ENCODE data around the gene CXCL12.

The CXCL12 gene

DNA sequence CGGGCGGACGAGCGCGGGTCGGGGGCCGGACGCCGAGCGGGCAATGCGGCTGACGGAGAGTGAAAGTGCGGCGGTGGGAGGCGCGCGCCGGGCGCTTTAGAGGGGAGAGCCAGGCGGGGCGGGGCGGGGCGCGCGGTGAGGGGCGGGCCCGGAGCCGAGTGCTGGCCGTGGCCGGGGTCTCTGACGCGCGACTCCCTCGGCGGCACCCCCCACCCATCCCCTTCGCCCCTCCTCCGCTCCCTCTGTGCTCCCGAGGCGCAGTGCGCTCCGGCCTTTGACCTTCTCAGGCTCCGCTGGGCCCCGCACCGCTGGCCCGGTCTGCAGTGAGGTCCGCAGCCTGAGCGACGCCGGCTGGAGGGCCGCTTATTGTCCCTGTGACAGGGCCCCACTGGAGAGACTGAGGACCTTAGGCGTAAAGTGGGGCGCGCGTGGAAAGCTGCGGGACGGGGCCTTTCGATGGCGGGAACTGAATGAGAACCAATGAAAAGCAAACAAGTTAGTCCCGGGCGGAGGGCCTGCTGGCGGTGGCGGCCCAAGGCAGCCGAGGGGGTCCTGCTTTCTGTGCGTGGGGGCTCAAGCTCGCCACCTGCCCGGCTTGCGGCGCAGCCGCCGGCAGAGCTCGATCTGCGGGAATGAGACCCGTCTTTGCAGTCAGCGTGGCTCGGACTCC, at the start of gene CXCL12:
CXCL12 (minus strand) TSS at position 72 of the 670 bp plus-strand sequence. CDS start 92 bp downstream, outside the sequence.
- DNase-seq (ENCODE audit: low read depth) = no peak

DNA sequence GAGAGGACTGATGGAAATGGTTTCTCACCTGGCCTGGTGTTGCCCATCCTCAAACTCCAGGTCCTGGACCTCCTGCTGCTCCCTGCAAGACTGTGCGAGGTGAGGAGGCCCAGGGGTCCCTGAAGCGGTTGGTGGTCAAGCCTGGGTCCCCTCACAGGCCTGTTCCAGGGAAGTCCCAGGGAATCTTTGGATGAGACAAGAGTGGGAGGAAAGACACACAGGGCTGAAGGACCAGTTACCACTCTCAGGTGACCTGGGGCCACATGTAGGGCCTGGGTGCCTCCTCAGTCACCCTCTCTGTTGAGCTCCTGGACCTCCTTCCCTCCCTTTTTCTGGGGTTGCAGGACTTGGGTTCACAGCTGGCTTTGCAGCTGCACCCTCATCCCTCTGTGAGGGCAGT, 42.6 kb upstream of the CXCL12 start:
- DNase-seq (ENCODE audit: low read depth) = no peak

DNA sequence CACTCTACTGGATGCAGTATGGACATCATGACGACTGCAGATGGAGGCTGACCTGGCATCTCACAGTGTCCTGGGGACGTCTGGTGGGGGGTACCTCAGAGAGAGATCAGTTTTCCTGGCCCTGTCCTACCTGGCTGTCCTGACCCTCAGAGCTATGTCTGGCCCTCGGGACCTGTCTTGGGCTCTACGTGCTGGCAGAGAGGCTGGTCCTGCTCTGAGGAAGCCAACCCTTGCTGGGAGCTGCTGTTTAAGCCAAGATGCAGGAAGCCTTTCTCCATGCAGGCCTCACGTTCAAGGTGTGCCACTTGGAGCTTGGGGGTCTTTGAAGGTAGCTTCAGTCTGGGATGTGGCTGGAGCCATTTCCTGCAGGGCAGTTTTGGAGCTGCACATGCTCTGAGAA, 42.1 kb upstream of the CXCL12 start:
- DNase-seq (ENCODE audit: low read depth) = no peak

DNA sequence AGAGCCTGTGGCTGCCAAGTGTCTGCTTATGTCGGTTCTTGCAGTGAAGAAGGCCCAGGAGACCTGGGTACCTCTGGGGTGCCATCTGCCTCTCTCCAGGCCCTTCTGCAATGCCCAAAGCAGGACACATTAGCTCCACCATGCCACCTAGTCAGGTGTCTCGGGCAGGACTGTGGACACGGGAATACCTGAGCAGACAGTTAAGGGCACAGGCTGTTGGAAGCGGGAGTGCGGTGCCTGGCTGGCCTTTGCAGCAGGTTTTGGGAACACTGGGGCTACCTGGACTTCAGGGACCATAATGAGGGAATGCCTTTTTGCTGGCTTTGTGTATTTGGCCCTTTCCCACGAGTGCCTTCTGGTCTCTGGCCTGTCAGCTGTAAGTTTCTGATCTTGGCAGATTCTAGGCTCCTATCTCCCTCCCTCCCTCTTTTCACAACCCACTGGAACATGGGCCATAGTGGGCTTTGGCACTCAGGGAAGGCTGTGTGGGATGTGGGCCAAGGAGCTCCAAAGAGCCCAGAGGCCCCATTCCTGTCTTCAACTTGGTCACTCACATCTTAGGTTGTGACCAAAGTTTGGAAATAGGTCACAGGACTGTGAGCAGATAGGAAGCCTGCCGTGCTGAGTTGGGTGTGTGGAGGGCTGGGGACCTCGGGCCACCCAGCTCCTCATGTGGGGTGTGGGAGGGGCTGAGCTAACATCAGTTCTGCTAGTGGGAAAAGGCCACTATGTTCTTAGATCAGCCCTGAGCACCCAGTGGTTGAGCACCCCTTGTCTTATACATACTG, 41.5 kb upstream of the CXCL12 start:
- DNase-seq (ENCODE audit: low read depth) = no peak

DNA sequence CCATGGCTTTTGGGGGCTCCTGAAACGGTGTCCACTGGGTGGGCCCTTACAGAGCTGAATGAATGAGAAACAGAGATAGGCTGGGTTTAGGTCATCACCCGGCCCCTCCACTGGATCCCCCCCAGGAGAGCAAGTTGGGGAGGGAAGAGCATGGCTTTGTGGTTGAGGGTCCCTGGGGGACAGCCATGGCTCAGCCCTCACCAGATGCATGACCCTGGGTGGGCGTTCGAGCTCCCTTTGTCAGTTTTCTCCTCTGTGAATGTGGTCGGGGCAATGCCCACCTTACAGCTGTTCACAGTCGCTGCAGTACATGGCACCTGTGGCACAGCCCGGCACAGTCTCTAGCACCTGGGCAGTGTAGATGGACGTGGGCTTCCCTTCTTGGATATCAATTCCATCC, 40.6 kb upstream of the CXCL12 start:
- DNase-seq (ENCODE audit: low read depth) = no peak

DNA sequence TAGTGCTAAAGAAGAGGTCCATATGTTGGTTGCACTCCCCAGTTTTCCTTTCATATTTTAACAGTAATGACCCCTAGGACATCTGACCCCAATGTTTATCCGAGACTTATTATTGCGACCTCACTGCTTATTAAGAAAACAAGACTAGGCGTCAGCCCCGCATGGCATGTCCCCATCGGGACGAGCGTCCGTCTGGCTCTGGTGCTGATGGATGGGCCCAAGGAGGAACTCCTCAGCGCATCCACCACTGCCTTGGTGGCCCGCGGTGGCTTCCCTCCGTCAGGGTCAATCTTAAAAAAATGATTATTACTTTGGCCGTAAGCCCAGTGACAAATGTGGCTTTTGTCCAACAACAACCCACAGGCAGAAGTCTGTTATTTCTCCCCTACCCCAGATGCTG, 40.1 kb upstream of the CXCL12 start:
- no peak for DNase-seq (ENCODE audit: low read depth)

DNA sequence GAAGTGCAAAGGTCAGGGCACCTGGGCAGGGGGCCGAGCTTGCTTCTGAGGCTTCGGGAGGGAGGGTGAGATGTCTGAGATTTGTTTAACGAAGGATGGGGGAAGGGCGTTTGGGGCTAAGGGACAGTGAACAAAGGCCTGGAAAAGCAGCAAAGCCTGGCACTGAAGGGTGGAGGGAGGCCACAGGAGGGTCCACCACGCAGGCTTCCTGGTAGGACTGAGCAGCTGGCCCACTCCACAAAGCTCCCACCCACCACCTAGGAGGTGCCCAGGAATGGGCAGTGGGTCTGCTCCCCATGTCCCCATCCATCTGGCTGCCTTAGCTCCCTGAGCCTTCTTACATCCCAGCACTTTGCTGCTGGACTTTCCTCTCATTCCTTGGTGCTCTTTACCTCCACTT, 39.4 kb upstream of the CXCL12 start:
- DNase-seq (ENCODE audit: low read depth) = no peak

DNA sequence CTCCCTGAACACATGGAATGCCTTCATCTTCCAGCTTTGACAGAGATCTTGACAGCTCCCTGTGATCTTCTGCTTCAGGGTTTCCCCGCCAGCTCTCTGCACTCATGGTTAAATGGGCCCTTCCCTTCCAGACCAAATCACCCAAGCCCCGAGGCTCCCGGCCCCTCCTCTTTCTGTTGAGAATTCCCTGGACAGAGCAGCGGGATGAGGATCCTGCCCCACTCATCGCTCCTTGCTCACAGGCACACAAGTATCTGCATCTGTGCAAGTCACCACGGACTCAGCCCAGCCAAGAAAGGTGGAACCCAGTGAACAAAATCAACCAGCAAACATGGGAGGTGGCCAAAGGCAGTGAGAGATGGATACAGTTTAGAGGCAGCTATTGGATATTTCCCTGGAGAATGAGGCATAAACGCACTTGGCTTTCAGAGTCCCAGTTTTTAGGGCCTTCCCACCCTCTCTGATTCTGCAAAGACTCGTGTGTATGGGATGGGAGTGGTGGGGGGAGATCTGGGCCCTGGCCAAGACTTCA, 37.7 kb upstream of the CXCL12 start:
- DNase-seq (ENCODE audit: low read depth) = no peak

DNA sequence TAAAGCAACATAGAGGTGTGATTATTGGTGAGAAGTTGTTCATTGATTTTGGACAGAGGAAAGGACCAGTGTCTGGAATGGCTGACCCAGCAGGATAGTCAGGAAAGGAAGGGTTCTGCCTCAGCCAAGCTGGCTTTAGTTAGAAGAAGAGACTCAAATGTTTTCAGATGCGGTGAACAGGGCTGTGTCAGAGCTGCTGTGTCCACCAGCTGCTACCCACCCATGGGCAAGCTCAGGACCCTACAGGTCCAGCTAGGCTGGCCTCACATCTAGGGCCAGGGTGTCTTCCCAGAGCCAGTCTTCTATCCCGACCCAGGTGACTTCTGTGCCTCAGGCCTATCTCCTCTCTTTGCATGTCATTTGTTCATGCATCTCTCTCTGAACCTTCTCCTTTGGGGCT, 37.3 kb upstream of the CXCL12 start:
- no peak for DNase-seq (ENCODE audit: low read depth)

DNA sequence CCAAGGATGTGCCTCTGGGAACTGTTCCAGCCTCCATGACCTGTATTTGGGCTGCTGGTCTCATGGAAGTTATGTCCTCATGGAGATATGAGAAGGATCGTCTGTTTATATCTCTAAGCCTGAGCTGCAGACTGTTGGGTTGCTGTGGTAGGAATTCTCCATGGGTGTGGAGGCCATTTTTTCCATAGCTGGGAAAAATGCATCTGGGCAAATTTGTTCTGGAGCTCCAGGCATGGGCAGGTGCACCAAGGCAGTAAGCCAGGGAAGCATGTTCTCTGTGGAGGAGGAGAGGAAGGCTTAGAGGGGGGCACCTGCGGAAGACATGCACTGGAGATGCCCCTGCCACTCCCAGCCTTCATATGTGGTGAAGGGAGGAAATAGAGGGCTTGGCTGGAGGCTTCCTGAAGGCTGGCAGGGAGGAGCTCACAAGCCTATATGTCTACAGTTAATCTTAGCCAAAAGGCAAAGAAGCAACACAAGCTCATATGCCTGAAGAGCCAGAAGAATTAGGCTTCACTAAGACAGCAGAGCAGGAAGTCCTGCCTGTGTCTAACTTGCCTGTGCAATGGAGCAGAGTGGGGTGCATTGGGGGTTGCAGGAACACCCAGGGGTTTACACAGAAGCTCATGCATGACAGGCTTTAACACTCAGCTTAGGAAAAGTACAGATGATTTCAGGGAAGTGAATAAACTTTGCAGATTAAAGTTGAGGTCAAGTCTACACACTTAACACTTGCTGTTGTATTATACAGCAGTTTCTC, 35.1 kb upstream of the CXCL12 start:
- no peak for DNase-seq (ENCODE audit: low read depth)

DNA sequence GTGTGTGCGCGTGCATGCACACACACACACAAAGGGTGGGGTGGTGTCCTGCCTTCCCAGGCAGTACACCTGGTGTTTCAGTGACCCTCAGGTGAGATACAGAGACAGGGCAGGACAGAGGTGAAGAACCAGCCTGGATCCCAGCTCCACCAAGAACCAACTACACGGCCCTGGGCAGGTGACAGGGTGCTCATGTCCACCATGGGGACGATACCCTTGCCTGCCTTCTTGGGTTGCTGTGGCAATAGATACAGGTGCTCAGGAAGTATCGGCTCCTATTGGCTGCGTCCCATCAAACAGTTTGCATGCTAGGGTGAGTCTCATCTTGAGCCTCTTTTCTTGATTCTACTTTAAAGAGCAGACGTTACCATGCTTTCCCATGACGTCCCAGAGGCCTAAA, 33.7 kb upstream of the CXCL12 start:
- no peak for DNase-seq (ENCODE audit: low read depth)

DNA sequence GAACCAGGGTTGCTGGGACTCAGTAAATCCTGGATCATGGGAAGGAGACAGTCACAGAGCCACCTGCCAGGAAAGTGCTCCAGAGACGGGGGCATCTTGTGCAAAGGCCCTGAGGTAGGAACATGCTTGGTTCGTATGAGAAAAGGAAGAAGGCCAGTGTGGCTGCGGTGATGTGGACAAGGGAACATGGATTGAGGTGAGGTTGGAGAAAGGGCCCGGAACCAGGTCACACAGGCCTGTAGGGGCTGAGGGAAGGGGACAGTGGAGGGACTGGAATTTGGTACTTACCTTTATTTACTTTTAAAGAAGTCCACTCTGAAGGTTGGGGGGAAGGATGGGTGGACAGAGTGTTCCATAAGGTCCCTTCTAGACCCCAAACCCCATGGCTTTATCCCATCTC, 32.9 kb upstream of the CXCL12 start:
- DNase-seq (ENCODE audit: low read depth) = no peak

DNA sequence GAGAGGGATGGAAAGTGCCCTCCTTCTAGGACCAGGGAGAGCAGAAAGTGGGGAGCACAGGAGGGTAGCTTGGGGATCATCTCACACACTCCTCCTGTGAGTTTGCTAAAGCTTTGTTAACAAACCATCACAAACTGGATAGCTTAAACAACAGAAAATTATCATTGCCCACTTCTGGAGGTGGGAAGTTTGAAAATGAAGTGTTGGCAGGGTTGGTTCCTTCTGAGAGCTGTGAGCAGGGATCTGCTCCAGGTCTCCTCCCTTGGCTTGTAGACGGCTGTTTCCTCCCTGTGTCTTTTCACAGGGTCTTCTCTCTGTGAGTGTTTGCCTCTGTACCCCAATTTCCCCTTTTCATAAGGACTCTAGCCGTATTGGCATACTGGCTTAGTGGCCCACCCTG, 32.0 kb upstream of the CXCL12 start:
- DNase-seq (ENCODE audit: low read depth) = no peak

DNA sequence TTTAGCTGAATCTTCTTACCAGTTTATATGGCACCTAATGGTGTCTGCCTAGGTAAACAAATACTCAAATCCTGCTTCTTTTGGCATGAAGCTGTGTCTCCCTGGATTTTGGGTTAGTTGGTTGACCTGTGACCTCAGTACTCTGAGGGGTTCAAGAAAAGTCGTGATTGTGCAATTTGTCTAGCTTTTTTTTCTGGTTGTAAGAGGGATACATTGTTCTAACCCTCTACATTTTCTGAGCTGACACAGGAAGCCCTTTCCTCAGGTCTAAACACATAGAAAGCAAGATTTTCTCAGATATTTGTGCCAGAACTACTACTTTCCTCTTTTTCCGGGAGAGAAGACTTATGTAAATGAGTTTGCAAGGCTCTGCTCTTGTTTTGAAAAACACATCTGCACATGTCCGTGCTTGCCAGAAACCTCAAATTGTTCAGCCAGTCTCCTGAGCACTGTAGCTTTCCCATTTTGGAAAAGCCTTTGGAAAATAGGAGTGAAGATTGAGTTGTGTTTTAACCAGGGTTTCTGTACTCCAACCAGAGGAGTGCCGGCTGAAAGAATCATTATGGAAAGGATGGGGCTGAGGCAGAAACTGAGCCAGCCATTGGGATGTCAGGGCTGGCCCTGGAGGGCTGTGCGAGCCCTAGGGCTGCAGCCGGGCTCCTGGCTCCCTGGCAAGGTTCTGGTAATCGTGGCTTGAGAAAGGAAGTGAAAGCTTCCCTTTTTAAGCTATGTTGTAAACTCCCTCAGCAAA, 31.3 kb upstream of the CXCL12 start:
- DNase-seq (ENCODE audit: low read depth) = no peak

DNA sequence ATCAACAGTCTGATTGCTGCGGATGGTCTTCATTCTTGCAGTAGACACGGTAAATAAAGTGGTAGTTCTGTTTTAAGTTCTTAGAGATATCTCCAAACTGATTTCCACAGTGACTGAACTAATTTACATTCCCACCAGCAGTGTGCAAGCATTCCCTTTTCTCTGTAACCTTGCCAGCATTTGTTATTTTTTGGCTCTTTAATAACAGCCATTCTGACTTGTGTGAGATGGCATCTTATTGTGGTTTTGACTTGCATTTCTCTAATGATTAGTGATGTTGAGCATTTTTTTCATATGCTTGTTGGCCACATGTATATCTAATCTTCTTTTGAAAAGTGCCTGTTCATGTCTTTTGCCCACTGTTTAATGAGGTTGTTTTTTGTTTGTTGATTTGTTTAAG, 30.2 kb upstream of the CXCL12 start:
- DNase-seq (ENCODE audit: low read depth) = no peak

DNA sequence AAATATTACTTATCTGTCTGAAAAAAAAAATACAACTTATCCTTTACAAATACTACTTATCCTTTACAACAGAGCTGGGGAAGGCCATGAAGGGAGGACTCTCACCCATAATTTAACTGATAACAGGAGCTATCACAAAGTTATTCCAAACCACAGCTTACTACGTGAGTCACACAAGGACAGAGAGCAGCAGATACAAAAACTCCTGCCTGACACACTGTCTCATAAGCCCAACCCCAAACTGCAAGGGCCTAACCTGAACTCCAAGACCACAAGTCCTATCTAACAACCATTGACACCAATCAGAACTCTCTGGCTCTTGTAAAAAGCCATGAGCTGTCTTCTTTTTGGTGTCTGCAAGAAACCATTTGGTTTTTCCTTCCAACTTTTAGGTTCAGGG, 28.5 kb upstream of the CXCL12 start:
- no peak for DNase-seq (ENCODE audit: low read depth)

DNA sequence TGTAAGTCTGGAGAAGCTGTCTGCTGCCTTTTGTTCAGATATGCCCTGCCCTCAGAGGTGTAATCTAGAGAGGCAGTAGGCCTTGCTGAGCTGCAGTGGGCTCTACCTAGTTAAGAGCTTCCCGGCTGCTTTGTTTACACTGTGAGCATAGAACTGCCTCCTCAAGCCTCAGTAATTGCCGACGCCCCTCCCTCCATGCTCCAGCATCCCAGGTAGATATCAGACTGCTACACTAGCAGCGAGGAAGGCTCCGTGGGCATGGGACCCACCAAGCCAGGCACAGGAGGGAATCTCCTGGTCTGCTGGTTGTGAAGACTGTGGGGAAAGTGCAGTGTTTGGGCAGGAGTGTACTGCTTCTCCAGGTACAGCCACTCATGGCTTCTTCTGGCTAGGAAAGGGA, 26.4 kb upstream of the CXCL12 start:
- DNase-seq (ENCODE audit: low read depth) = no peak

DNA sequence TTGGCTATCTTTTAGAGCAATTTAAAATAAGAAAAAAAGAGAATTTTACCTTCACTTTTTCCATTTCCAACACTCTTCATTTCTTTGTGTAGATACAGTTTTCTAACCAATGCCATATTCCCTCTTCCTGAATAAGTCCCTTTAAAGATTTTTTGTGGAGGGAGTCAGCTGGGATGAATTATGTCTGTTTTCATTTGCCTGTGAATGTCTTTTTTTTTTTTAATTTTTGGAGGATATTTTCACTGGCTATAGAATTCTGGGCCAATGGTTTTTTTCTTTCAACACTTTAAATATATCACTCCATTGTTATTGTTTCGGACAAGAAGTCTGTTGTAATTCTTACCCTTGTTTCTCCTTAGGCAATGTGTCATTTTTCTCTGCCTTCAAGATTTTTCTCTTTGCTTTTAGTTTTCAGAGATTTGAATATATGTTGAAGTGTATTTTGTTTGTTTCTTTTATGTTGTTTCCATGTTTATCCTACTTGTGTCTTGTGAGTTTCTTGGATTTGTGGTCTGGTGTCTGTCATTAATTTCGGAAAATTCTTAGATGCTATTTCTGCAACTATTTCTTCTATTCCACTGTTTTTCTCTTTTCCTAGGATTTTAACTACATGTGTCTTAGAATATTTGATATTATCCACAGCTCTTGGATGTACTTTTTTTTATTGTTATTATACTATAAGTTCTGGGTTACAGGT, 20.0 kb upstream of the CXCL12 start:
- no peak for DNase-seq (ENCODE audit: low read depth)

DNA sequence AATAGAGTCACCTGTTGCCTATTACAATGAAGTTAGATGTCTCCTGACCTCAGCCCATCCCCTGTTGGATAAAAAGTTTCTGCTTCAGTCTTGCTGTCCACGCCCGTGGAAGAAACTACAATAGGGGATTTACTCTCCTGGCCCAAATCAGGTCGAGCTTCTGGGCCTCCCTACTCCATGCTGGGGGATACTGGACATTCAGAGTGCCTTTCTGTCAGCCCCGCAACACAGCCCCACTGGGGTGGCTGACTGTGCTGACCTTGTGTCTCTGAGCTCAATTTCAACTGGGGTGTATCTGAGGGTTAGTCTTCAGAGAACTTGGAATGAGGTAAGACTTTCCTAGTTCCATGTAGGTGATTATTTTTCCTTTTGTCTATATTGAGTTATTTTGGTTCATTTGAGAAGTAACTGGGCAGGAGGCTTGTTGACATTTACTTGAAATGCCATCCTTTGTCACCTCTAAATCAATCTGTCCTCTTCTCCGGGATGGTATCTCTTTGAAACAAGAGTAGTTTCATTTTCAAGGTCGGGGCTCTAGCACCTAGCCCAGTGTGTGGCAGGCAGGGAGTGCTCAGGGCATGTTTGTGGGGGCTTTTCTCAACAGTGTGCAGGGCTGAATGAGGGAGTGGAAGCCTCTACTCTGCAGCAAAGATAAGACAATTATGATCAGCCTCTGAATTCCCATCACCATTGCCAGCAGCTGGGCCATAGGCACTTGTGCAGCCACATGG, 17.7 kb upstream of the CXCL12 start:
- no peak for DNase-seq (ENCODE audit: low read depth)

DNA sequence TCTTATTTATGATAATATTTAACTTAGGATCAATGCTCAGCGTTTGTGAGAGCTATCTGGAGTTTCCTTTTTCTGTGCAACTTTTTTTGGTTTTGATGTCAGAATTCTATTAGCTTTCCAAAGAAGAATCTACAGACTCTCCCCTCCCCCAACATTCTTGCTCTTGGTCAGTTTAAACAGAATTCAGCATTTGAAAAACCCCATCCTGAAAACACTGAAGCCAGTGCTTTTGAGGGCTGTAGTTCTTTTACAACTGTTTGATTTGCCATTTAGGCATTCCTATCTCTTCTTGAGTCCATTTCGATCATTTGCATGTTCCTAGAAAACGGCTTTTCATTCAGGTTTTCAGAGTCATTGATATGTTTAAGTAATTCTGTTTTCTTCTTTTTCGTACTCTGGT, 15.6 kb upstream of the CXCL12 start:
- DNase-seq (ENCODE audit: low read depth) = no peak

All from stimulated activated CD4-positive, alpha-beta T cell treated with anti-CD3 and anti-CD28 coated beads, Interleukin-2, amount 100 ng/mL, for 4 hours (primary cell).